ENCODE measurements around the gene TMEM109. TPM values are rescaled to one million over a fixed set of nuclear protein-coding genes. Genes with fewer than 3 reads are reported as not detected.

Gene TMEM109
- total and polyA plus RNA-seq, 2 of the 4 experiments (the other 2 are of a cell fraction) = 15.1 to 69.7 TPM

DNA sequence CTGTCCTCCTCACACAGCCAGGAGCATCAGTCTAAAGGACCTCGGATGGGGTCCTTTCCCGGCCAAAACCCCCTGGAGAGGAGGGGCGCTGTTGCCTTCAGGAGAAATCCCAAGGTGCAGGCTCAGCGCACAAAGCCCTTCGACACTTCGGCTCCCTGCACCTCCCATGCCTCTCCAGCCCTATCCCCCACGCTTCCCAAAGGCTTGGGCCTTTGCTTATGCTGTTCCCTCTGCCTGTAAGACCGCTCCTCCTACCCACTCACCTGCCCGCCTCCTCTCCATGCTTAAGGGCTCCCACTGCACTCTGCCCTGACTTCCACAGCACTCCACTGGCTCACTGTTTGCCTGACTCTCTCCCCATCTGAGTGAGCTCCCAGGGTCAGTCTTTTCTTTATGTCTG, 24.5 kb downstream of the TMEM109 start:
- Histone ChIP-seq H3K14ac (replicated peaks; ENCODE audit: low read depth, low read length) (no peak overlapping the region), H3K9me1 (ENCODE audit: insufficient read depth, low read length) (no peaks in the 10 kb centered on the region), H4K20me1 (ENCODE audit: insufficient read depth, low read length) (no peaks in the 10 kb centered on the region), H2BK120ac (ENCODE audit: low read depth, low read length) (no peak overlapping the region), H2AK5ac (ENCODE audit: low read depth, low read length) (no peak overlapping the region), H4K5ac (ENCODE audit: low read depth, low read length) (no peak overlapping the region), H2BK5ac (ENCODE audit: low read depth, low read length, poor library complexity, severe bottlenecking) (no peak overlapping the region), H4K8ac (ENCODE audit: low read depth in 2 of 2, low read length in 2 of 2) (no peak overlapping the region), H3K9me3 (ENCODE audit: control insufficient read depth, insufficient read depth, low read length) (no peaks in the 10 kb centered on the region), H3K56ac (ENCODE audit: extremely low read depth, insufficient read depth, low read length) (no peak overlapping the region), H3K4me2 (ENCODE audit: low read depth, low read length) (no peak overlapping the region), H2AK9ac (replicated peaks; ENCODE audit: low read depth, low read length, poor library complexity) (no peak overlapping the region), H2AFZ (replicated peaks; ENCODE audit: low read length, poor library complexity) (no peak overlapping the region), H3K4ac (ENCODE audit: low read depth, low read length) (no peak overlapping the region), H4K91ac (ENCODE audit: insufficient read depth, low read depth, low read length) (no peak overlapping the region), H3K27me3 (ENCODE audit: control insufficient read depth, insufficient read depth, low read length) (no peaks in the 10 kb centered on the region), H3K4me1 (ENCODE audit: control insufficient read depth, insufficient read depth, low read length) (peaks cover 4% of the 10 kb centered on the region; the same call in 1 of the 2 replicates), H3K4me3 (ENCODE audit: insufficient read depth, low read depth, low read length) (no peak overlapping the region), H3K36me3 (ENCODE audit: control insufficient read depth, insufficient read depth, low read length) (peaks cover 34% of the 10 kb centered on the region), H2BK20ac (ENCODE audit: low read depth, low read length) (no peak overlapping the region), H3K18ac (ENCODE audit: low read depth, low read length) (no peak overlapping the region), H3K79me1 (ENCODE audit: low read depth in 1 of 2, low read length in 2 of 2) (no peaks in the 10 kb centered on the region), H3K27ac (ENCODE audit: insufficient read depth, low read length) (no peak overlapping the region), H3K23ac (ENCODE audit: low read depth, low read length) (no peak overlapping the region), H3K9ac (ENCODE audit: low read depth, low read length) (no peak overlapping the region), H2BK15ac (ENCODE audit: low read depth, low read length) (no peak overlapping the region)
- TF ChIP-seq RCOR1 (IDR thresholded peaks at IDR 0.05; ENCODE audit: insufficient replicate concordance, low read length) (no peak), MXI1 (IDR thresholded peaks at IDR 0.05; ENCODE audit: borderline replicate concordance, low read depth, low read length) (no peak), NFE2L2 (IDR thresholded peaks at IDR 0.05; ENCODE audit: low read depth, low read length) (no peak)
- BruUV-seq (replicated peaks) = no TSS peak
- 94% methylated on average over 5 of the region's 9 CpGs; no CpG with 5 or more reads in 1 of the 2 experiments for WGBS, 2 experiments (ENCODE audit: extremely low coverage in 2 of 2, insufficient read length in 1 of 2)
- CTCF ChIA-PET = no interaction called here
- POLR2A ChIA-PET (ENCODE audit: unreplicated experiment) = no interaction called here
- in situ Hi-C loops (cut with MboI; ENCODE audit: low sequenced_read_pairs) = no loop called here
- ATAC-seq (ENCODE audit: low read depth) (no peak), DNase-seq (no peak)
- dilution Hi-C loops (cut with HindIII; ENCODE audit: low sequenced_read_pairs, unreplicated experiment) = no loop called here
- intact Hi-C loops (cut with micrococcal nuclease) = no loop called here
